Suprapubic skin (tissue), 4 donors: ENCODE results near the gene EPS8.

ENCODE experiments used
- CTCF ChIP-seq, 2 donors: fragments of 200-600 bp in 1 of 2; fragments of 450-650 bp in 1 of 2; sonication (generic) in 1 of 2; IDR thresholded peaks; one replicate each; pipeline ENCODE4 v1.5.1; 2016 to 2019; ENCODE audit warnings: antibody characterized with exemption in 2 of 2, mild to moderate bottlenecking in 1 of 2, moderate library complexity in 1 of 2
- EP300 ChIP-seq: sonication (generic); formaldehyde crosslinking; IDR thresholded peaks from one replicate; pipeline ENCODE4 v1.6.1; 2017; ENCODE audit warnings: antibody characterized with exemption
- POLR2A ChIP-seq, 2 donors: fragments of 450-650 bp; IDR thresholded peaks; one replicate each; pipeline ENCODE4 v1.6.1; 2017; ENCODE audit warnings: antibody characterized with exemption in 2 of 2, mild to moderate bottlenecking in 2 of 2, moderate library complexity in 2 of 2
- POLR2AphosphoS5 ChIP-seq, 3 donors: sonication (generic); formaldehyde crosslinking; IDR thresholded peaks; one replicate each; pipeline ENCODE4 v1.6.1; 2017; ENCODE audit warnings: antibody characterized with exemption in 3 of 3

GRCh38 chr12:15669256-15669948 is 119.8 kb downstream of the EPS8 start:
- no peak for TF ChIP-seq CTCF (IDR thresholded peaks at IDR 0.05)
- no peak for TF ChIP-seq POLR2A (IDR thresholded peaks at IDR 0.05)
- no peak for TF ChIP-seq POLR2AphosphoS5 (IDR thresholded peaks at IDR 0.05)
- no peak for TF ChIP-seq EP300
